GM12875 (cell line): ENCODE results near the gene LMOD3.

Source experiments
- H3K4me3 ChIP-seq: one replicate; pipeline ENCODE4 v1.5.1; 2011; ENCODE audit warnings: low read depth, low read length, control low read depth
- TF ChIP-seq, protein P1 (sequence below): IDR thresholded peaks from 2 replicates; pipeline ENCODE4 v1.5.1; 2011; ENCODE audit warnings: low read depth, mild to moderate bottlenecking, control low read depth, inconsistent platforms, low read length, moderate library complexity, borderline replicate concordance; ENCODE audit not compliant: insufficient read depth

LMOD3 gene

DNA sequence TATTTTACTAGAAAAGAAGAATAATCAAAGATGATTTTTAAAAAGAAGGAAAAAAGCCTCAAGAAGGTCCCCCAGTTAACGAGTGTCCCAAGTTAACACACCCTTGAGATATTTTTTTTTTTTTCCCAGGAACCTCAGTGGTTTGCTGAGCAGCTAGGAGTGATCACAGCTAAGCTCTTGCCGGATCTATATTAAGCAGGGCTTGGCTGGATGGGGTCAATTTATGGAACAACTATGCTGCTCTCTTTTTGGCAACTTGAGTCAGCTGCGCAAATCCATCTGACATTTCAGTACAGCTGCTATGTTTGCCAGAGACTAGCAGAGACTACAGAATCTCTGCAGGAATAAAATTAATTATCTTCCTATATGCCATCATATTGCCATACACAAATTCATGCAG is at the start of gene LMOD3:
Gene LMOD3, minus strand, starts transcription at position 193 of the 400 bp plus-strand sequence. CDS start 209 bp downstream, outside the sequence.
- no peak within 1 kb of the TSS for H3K4me3 ChIP-seq
- TF ChIP-seq, protein P1, sequence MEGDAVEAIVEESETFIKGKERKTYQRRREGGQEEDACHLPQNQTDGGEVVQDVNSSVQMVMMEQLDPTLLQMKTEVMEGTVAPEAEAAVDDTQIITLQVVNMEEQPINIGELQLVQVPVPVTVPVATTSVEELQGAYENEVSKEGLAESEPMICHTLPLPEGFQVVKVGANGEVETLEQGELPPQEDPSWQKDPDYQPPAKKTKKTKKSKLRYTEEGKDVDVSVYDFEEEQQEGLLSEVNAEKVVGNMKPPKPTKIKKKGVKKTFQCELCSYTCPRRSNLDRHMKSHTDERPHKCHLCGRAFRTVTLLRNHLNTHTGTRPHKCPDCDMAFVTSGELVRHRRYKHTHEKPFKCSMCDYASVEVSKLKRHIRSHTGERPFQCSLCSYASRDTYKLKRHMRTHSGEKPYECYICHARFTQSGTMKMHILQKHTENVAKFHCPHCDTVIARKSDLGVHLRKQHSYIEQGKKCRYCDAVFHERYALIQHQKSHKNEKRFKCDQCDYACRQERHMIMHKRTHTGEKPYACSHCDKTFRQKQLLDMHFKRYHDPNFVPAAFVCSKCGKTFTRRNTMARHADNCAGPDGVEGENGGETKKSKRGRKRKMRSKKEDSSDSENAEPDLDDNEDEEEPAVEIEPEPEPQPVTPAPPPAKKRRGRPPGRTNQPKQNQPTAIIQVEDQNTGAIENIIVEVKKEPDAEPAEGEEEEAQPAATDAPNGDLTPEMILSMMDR = no peak

DNA sequence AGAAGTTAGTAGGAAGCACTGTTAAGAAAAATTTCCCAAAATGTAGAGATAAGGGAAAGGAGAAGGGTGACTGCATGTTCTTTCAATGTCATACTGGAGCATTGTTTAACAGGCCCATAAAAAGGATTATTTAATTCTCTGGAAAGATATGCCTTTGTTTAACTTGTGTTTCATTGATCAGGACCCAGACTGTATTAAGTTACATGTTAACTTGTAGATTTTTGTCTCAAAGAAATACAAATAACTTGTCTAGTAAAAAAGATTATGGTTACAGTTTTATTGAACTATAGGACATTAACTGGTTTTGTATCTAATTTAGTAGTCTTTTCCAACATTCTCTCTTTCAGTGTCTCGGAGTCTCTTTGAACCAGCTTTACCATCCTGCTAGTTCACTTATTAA is 49.7 kb upstream of the LMOD3 start:
- H3K4me3 ChIP-seq = no peak overlapping the region
- TF ChIP-seq, protein P1 = no peak

DNA sequence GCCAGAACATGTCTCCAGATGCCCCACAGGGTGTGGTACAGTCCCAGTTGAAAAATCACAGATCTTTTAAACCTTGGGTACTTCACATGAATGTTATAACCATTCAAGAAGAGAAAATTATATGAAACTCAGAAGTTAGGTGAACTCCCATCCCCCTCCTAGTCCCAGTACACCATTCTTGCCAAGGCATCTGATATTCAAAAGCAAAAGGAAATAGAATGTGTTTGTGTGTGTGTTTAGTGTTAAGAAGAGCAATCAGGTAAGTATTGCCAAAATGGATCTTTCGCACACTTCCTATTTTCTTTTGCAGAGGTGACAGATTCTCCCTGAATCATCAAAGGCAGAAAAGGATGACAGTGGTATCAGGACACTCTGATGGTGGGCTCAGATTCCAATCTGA is 44.1 kb upstream of the LMOD3 start:
- TF ChIP-seq, protein P1 = no peak
- H3K4me3 ChIP-seq = no peak overlapping the region

DNA sequence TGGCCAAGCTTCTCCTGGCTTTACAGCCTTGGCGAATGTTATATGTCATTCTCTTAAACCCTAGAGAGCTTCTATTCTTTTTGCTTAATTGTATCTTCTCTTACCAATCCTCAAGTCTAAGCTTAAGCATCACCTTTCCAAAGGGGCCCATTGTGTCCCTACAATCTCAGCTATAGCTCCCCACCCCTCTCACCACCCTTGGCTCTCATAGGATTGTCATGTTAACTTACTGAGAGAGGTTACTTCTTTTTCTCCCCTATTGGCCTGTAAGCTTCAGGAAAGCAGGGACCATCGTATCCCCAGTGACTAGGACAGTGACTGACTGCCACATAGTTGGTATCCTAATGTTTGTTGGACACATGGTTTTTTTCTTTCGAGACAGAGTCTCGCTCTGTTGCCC is 43.3 kb upstream of the LMOD3 start:
- no peak overlapping the region for H3K4me3 ChIP-seq
- TF ChIP-seq, protein P1 = no peak

DNA sequence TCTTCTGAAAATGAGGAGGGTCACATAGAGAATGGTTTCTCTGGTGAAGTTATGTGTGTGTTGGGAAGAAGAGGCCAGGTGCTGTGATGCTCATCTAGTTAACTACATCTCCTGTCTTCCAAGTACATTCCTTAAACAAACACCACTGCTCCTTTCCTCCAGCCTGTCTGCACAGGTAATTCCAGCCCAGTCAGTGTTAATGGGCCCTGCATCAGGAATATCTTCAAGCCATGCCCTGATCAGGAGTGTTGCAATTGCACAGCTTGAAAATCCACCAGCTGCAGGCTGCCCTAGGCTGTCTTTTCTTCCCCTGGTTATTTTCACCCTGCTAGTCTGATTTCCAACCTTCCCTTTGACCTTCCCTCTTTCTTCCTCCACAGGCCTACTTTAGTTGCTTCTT is 41.9 kb upstream of the LMOD3 start:
- TF ChIP-seq, protein P1 = no peak
- no peak overlapping the region for H3K4me3 ChIP-seq

DNA sequence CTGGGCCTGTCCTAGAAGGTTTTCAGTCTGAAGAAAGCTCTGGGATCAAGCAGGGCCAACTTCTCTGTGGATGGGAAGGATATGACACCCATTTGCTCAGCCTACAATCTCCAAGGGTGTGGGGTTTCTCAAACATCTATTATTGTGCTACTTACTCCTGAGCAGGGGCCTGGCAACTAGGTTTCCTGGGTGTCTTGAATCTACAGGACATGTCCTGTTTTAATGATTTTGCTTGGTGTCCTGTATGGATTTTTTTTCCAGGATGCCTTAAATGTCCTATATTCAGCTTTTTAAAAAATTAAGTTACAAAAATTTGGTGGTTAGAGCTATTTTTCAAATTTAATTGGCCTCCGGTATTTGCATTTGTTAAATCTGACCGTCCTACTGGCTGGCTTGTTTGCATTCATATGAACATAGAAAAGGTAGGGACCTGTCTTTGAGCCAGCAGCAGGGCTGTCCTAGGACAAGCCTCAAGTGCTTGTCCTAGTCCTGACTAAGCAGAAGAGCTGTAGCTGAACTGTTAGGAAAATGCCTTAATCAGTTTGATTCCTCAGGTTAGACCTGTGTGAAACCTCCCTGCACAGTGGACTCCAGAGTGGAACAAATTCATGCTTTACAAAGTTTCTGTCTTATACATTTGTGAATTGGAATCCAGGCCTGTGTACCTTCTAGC is 40.0 kb upstream of the LMOD3 start:
- H3K4me3 ChIP-seq = no peak overlapping the region
- TF ChIP-seq, protein P1 = no peak

DNA sequence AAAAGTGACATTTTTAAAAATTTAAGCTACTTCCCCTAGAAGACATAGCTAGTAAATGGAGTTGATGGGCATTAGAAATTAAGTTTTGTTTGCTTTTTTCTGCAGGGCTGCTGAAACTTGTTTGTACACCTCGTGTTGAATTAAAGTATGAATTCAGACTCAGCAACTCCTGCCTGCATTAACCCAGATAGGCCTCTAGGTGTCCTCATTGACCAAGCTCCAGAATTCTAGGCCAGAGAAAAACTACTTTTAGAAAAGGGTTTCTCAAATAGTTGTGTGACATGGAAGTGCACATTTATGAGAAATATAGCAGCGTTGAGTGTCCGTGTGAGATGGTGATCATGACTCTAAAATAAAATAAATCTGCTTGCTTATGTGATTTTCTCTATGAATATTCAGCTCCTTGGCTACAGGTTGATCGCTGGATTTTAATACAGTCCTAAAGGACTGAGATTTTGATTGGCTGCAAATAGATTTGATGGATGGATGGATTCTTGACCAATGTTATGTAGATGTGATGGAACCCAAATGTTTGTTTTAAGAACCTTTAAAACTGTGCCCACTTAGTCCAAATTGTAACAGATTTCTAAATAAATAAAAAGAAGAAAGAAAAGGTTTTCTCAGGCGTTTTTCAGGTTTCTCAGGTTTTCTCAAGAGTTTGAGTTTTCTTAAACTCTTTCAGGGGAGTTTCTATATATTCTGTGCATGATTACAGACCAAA is 39.4 kb upstream of the LMOD3 start:
- H3K4me3 ChIP-seq = no peak overlapping the region
- TF ChIP-seq, protein P1 = peak; percentile 71
